ENCODE results near the gene ARL2.

DNA sequence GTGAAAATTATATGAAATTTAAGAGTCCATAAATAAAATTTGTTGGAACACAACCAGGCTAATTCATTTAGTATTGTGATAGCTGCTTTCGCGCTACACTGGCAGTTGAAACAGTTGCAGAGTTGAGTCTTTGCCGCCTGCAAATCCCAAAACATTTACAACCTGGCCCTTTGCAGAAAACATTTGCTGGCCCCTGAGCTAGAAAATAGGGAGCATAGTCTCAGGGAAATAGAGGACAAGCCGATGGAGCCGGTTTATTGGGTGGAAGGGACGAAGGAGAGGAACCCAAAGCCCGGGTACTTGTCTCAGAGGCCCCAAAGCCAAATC is 26.5 kb downstream of the ARL2 start:
- TF ChIP-seq, protein P1, sequence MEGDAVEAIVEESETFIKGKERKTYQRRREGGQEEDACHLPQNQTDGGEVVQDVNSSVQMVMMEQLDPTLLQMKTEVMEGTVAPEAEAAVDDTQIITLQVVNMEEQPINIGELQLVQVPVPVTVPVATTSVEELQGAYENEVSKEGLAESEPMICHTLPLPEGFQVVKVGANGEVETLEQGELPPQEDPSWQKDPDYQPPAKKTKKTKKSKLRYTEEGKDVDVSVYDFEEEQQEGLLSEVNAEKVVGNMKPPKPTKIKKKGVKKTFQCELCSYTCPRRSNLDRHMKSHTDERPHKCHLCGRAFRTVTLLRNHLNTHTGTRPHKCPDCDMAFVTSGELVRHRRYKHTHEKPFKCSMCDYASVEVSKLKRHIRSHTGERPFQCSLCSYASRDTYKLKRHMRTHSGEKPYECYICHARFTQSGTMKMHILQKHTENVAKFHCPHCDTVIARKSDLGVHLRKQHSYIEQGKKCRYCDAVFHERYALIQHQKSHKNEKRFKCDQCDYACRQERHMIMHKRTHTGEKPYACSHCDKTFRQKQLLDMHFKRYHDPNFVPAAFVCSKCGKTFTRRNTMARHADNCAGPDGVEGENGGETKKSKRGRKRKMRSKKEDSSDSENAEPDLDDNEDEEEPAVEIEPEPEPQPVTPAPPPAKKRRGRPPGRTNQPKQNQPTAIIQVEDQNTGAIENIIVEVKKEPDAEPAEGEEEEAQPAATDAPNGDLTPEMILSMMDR (conservative IDR thresholded peaks at IDR 0.05; ENCODE audit: low read depth, low read length) = no peak
- no peak for TF ChIP-seq EZH2 (IDR thresholded peaks at IDR 0.05; ENCODE audit: low read length, unreplicated experiment)
- TF ChIP-seq EZH2phosphoT487 (IDR thresholded peaks at IDR 0.05; ENCODE audit: borderline replicate concordance, low read length) = no peak

Measured in PC-3 (cell line).